ENCODE data around the gene SPON1.
"Not testable (repeated sequence)": the region's sequence is repeated elsewhere in the genome, so short reads cannot be mapped to it uniquely, and the experiment has no call there.

SPON1 gene

DNA sequence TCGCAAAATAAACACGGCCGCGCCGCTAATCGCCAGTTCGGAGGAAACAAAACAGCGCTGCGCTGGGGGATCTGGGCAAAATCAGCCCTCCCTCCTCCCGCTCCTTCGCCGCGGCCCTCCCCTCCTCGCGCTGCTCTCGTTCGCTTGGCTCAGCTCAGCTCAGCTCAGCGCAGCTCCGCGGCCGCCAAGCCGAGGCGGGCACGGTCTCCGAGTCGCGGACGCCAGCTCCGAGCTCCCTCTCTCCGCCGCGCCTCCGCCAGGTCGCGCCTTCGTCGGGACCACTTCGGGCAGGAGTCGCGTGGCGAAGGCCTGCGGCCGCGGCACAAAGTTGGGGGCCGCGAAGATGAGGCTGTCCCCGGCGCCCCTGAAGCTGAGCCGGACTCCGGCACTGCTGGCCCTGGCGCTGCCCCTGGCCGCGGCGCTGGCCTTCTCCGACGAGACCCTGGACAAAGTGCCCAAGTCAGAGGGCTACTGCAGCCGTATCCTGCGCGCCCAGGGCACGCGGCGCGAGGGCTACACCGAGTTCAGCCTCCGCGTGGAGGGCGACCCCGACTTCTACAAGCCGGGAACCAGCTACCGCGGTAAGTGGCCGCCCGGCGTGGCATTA is at the start of gene SPON1:
TSS of gene SPON1 (plus strand) at position 162 of the 607 bp plus-strand sequence. CDS start at position 344, 182 bp downstream.
- peak; percentile 79 for DNase-seq (ENCODE audit: low spot score)

DNA sequence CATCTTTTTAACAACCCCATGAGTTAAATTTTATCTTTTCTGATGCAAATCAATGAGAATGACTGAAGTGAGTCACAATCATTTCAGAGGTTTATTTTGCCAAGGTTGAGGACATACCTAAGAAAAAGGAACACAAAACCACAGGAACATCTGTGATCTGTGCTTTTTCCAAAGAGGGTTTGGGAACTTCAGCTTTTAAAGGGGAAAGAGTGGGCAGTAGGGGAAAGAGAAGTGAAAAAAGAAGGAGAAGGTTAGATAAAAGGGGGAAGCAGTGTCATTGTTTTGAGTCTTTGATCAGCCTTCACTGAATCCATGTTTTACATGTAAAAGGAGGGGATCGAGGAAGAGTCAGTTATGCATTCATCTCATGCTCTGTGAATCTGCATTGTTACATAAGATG is 45.3 kb upstream of the SPON1 start:
- no peak for DNase-seq (ENCODE audit: low spot score)

DNA sequence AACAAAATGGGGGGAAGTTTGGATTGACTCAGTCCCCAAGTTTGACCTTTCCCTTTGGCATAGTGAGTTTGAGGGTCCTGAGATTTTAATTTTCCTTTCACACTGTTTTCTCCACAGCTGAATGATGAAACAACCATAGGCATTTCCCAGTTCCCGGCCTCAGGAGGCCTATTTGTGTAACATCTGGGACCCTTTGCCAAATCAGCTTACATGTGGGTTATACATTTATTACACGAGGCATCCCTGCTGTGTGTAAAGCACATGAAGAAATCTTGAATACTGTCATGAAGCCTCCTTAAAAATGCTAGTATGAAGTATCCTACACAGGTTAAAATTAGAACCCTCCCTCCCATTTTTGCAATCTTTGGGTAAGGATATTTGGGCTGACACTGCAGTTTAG is 44.6 kb upstream of the SPON1 start:
- DNase-seq (ENCODE audit: low spot score), result no peak

DNA sequence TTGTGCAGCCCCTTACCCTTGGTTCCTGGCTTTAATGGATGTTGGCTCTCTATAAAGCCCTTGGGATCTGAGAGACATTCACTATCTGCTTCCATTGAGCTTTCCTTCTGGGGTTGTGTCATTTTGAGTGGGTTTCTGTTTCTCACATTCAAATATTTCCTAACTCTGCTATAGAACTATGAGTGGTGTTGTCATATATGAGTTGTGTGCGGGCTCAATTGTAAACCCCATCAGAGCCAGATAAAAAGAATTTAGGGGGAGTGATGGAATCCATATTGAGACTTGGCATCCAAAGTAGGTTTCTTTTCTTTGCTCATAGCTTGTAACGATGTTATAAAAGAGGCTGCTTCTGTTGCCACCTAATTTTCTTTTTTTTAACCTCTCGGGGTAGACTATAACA is 41.8 kb upstream of the SPON1 start:
- DNase-seq (ENCODE audit: low spot score), result no peak

DNA sequence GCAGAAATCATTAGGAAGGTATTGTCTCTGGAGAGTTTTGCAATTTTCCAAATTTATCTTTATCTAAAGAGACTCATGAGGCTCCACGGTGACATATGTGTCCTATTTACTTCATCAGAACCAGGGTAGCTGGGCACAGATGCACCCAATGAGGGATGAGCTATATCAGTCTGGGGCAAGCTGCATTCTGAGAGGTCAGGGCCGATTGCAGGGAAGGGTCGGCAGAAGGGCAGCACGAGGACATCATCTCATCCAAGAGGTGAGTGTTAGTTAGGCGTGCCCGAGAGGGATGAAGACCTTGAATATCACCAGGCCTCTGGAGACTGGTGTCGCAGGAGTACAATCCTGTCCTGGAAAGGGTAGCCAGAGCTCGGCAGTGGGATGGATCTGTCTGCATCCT is 41.0 kb upstream of the SPON1 start:
- DNase-seq (ENCODE audit: low spot score), result no peak

DNA sequence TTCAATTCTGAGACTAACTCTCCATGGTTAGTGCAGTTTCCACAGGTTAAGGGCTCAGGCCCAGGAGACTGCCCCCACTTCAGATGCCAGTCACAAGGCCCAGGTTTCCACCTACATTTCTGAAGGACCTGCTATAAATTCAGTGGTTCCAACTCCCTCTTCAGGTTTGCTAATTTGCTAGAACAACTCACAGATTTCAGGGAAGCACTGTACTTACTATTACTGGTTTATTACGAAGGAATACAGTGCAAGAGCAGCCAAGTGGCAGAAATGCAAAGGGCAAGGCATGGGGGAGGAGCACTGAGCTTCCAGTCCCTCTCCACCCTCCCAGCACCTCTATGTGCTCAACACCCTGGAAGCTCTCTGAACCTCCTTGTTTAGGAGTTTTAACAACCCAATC is 39.3 kb upstream of the SPON1 start:
- no peak for DNase-seq (ENCODE audit: low spot score)

DNA sequence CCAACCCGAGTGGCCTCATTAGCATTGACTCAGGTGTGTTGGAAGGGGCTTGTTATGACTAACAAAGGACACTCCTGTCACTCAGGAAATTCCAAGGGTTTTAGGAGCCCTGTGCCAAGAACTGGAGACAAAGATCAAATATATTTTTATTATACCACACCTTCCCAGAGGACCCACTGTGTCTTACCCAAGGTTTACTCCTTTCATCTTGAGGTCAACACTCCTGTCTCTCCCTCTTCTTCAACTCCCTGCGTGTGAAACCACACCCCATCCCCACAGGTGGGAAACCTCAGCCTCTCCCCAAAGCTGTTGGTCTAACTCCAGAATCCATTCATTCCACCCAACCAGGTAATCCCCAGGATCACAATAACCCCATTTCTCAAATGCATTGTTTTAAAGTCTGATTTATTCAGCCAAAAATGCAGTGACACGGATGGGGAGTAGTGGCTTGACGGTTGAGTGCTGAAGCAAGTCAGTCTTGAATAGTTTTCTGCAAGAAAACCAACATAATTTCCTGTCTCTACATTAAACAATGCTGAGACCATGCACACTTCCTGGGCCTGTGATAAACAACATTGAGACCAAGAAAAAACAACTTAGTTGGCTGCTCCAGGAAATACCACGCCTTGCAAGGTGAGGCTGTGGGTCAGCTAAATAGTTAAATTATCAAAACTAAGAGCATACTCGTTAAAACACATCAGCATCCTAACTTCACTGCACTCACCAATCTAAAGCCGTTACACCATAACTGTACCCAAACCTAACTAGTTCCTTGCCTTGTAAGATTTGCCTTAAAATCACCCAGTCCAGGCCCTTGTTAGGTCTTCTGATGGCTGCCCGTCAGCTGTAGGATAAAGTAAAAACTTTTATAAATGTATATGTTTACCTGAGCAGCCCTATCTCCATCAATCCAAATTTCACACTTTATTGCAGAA is 38.5 kb upstream of the SPON1 start:
- DNase-seq (ENCODE audit: low spot score), result no peak

DNA sequence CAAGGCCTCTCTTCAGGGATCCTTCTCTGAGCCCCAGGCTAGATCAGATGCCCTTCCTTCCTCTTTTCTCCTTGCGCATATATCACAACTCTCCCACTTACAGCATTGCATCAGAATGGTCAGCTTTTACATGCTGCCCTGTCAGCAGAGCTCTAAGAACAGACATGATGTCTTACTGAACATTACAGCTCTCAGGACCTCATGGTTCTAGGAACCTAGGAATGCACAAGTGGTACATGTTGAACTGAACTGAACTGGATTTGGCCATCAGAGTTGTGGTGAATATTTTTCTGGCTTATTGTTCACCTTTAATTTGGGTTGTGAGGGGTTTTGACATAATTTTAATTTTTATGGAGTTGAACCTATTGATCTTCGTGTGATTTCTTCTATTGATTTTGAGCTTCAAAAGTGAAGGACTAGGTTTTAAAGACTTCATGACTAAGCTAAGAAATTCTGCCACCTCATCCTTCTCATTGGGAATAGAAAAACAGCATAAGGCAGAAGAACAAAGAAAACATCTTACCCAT is 37.7 kb upstream of the SPON1 start:
- no peak for DNase-seq (ENCODE audit: low spot score)

DNA sequence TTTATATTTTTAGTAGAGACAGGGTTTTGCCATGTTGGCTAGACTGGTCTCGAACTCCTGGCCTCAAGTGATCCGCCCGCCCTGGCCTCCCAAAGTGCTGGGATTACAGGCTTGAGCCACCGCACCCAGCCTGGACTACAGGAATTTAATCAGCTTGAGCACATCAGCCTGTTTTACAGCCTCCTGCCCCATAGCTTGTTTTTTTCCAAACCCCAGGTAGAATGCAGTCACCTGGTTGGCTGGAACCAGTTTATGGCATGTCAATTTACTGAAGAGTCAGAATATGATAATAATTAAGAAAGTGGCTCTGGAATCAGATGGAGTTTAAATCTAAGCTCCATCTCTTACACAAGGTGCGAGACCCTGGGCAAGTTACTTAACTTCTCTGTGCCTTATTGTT is 36.2 kb upstream of the SPON1 start:
- DNase-seq (ENCODE audit: low spot score), result not testable (repeated sequence)

DNA sequence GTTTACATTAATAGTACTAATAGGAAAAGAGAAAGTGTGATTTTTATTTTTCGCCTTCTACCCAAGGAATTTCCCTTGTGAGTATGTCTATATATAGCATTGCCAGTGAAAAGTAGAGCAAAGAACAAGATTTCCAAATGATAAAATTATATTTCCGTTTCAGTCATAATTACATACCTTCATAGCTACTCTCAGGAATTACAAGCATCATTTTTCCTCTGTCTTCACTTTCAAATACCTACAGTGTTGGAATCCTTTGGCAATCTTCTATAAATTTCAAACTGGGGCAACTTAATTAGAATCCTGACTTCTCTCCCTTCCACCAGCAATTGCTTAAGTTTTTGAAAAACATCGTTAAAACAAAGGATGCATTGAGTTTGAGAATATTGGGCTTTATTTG is 35.5 kb upstream of the SPON1 start:
- DNase-seq (ENCODE audit: low spot score), result no peak

DNA sequence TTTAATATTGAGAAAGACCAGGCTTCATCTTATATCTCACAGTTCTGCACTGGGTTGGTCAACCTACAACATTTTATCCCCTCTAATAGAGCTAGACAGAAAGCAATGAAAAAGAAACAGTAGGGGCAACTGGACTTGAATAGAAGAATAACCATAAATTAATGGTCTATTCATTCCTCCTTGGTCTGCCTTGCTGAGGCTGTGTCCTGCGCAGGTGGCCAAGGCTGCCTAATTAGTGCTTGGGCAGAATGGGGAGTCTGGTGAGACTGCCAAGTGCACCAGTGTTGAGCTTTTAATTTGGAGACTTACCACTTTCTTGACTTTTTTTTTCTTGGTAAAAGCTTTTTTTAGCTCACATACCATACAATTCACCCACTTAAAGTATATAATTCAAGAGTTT is 35.0 kb upstream of the SPON1 start:
- DNase-seq (ENCODE audit: low spot score), result no peak

DNA sequence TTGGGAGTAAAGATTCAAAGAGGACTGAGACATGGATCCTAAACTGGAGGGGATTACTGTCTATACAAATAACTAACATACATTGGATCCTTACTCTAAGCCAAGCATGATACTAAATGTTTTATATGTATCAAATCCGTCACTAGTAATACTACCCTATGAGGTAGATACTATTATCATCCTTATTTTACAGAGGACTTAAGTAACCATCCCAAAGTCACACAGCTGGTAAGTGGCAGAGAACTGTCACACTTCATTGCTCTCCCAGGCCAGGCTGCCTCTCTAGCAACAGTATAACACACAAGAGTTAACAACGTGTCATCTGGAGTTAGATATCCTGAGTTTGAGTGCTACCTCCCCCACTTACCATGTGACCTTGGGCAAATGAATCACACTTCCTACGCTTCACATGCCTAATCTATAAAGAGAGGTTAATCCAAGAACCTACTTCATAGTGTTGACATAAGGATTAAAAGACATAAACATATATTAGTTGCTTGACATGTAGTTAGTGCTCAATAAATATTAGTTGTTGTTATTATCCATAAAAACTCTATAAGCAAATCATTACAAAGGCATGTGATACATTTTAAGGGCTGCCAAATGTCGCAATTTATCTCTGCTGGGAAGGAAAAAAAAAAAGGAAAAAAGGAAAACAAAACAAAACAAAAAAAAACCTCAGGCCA is 33.8 kb upstream of the SPON1 start:
- DNase-seq (ENCODE audit: low spot score), result no peak

DNA sequence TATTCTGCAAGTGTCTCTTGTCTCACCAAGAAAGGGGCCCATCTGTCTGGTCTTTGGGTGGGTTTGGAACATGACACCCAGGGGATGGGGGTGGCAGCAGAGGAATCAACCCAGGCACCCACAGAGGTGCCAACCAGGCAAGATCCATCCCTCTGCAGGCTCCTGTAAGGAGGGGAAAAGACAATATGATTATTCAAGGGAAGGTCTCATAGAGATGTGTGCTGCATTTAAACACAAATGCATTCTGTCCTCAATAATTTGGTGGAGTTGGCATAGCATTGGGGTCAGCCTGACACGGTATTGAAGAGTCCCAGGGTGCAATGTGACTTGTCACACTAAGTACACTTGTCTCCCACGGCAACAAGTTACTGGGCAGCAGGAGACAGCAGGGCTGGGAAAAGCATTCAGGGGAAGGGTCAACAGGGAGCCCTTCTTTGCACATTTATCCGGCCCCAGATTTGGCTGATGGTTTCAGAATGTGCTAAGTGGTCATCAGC is 33.1 kb upstream of the SPON1 start:
- DNase-seq (ENCODE audit: low spot score), result no peak

DNA sequence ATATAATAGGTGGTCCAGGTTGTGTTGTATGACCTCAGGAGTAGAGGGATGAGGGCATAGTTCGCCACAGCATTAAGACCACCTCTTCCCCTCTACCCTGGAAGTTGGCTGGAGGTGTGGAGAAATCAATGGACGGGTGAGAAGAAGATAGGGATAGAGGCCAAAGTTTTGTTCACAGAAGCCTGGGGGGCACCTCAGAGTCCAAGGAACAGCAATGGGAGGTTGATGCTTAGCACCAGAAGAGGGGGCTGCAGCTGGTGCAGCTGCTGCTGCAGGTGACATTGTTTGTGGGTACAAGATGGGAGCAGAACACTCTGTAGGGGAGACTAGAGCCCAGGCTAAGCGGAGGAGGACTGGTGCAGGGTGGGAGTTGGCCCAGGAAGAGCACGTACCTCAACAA is 31.2 kb upstream of the SPON1 start:
- no peak for DNase-seq (ENCODE audit: low spot score)

DNA sequence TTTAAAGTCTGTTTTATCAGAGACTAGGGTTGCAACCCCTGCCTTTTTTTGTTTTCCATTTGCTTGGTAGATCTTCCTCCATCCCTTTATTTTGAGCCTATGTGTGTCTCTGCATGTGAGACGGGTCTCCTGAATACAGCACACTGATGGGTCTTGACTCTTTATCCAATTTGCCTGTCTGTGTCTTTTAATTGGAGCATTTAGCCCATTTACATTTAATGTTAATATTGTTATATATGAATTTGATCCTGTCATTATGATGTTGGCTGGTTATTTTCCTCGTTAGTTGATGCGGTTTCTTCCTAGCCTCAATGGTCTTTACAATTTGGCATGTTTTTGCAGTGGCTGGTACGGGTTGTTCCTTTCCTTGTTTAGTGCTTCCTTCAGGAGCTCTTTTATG is 25.4 kb upstream of the SPON1 start:
- DNase-seq (ENCODE audit: low spot score), result not testable (repeated sequence)

DNA sequence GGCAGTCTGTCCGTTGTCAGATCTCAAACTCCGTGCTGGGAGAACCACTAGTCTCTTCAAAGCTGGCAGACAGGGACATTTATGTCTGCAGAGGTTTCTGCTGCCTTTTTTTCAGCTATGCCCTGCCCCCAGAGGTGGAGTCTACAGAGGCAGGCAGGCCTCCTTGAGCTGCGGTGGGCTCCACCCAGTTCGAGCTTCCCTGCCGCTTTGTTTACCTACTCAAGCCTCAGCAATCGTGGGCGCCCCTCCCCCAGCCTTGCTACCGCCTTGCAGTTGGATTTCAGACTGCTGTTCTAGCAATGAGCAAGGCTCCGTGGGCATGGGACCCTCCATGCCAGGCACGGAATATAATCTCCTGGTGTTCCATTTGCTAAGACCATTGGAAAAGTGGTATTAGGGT is 23.7 kb upstream of the SPON1 start:
- not testable (repeated sequence) for DNase-seq (ENCODE audit: low spot score)

DNA sequence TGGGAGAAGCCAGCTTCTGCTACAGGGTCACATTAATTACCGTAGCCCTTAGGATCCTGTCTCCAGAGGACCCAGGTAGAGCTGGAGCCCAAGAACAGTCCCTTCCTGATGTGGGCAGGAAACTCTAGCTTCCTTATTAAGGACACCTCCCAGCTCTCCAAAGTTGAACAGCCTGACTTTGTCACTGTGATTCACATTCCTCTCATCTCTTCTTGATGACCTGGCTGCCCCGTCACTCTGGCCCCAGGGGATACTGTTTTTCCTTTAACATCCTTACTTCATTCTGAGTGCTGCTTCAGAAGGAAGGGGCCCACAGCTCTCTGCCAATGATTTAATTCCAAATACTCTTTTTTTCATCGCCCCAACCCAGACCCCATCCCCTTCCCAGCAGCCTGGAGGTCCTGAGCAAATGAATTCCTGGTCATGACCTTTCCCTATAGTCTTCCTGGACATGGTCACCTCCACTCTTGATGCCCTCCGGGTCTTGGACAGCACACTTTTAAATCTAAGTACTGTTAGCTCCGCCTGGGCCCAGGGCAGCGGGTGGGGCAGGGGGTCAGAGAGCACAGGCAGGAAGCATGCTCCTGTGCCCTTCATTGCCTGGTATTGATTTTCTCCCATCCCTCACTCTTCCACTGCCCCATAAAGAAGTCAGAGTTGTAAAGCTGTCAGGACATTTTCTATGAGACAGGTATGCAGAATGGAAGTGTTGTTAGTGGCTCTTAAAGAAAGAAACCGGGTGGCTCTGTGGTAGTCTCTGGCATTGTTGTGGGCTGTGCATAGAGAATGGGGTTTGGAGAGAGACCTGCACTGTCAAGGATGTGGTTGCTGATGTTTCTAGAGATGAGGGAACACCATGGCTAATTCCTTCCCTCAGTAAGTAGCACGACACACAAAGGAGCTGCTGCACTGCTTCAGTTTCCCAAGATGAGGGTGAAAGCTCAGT is 22.3 kb upstream of the SPON1 start:
- no peak for DNase-seq (ENCODE audit: low spot score)

DNA sequence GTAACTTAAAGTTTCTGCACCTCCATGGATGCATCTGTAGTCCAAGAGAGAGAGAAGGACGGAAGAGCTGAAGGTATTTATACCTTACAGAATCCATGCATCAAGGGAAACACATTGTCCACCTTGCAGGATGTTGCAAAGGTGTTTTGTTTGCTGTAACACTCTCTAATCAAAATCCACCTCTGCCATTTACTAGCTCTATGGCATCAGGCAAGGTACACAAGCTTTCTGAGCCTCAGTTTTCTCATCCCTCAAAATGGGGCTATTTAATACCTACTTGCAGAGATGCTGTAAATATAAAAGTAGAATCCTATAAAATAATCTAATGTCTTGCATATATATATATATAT is 21.6 kb upstream of the SPON1 start:
- DNase-seq (ENCODE audit: low spot score), result no peak

DNA sequence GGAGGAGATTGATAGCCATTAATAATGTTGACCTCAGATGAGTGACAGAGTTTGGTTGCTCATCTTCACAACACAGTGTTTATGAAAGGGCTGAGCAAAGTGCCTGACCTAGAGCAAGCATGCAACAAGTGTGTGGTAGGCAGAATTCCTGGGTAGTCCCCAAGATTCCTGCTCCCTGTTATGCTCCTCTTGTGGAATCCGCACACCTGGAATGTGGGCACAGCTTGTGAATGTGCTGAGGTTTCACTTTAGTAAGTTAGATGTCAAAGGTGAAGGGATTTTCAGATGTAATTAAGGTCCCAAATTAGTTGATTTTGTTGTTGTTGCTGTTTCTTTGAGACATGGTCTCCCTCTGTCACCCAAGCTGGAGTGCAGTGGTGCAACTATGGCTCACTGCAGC is 20.7 kb upstream of the SPON1 start:
- no peak for DNase-seq (ENCODE audit: low spot score)

DNA sequence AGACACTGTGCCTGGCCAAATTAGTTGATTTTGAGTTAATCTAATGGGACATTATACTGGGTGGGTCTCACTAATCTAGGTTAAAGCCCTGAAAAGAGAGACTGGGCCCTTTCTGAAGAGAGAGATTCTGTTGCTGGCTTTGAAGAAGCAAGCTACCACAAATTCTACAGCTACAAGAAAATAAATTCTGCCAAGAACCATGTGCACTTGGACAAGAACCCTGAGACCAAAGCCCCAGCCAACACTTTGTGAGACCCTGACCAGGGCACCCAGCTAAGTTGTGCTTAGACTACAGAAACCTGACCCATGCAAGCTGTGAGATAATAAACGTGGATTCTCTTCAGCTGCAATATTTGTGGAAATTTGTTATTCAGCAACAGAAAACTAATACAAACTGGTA is 20.1 kb upstream of the SPON1 start:
- no peak for DNase-seq (ENCODE audit: low spot score)

DNA sequence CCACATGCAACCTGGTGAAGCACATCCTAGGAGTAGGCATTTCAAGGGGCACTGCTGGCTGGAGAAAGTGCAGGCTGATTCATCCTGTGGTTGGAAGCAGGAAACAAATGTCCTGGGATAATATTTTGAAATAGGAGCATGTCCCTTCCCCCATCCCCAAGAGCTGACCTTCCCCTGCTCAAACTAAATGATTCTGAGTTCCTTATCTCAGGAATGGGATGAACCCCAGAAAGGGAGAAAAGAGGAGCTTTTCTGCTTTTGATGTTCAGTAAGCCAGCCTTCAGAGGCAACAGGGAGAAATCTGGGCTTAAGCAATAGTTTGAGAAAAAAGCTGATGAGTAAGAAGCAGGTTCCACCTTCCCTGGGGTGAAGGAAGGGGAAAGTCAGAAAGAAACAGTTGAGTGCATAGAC is 19.5 kb upstream of the SPON1 start:
- no peak for DNase-seq (ENCODE audit: low spot score)

DNA sequence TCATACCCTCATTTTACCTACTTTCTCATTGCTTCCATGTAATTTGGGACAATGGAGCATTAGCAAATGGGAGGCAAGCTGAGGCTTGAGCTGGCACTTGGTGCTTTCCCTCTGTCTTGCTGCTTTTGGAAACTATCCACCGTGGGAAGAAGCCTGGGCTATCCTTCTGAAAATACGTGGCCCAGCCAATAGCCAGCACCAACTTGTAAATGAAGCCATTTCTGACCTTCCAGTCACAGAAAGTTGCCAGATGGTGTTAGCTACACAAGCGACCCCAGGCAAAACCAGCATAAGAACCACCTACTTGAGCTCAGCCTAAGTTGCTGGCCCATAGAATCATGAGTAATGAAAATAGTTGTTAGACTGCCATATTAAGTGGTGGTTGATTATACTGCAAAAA is 18.5 kb upstream of the SPON1 start:
- no peak for DNase-seq (ENCODE audit: low spot score)

Measured in left forelimb (tissue), 1 donor.